Uterus (tissue), 2 donors: ENCODE data around the gene UVRAG.

Experiments used
- POLR2A ChIP-seq, 2 donors: fragments of 450-650 bp; IDR thresholded peaks; one replicate each; pipeline ENCODE4 v1.6.1; 2016; ENCODE audit warnings: antibody characterized with exemption in 2 of 2, mild to moderate bottlenecking in 1 of 2, moderate library complexity in 1 of 2
- TF ChIP-seq, protein P1 (sequence below), 4 experiments: fragments of 200-600 bp in 2 of 4; fragments of 450-650 bp in 2 of 4; sonication (generic) in 2 of 4; IDR thresholded peaks; one replicate each; pipeline ENCODE4 v1.5.1; 2016 to 2019; ENCODE audit warnings: antibody characterized with exemption in 4 of 4, mild to moderate bottlenecking in 2 of 4, moderate library complexity in 1 of 4

DNA sequence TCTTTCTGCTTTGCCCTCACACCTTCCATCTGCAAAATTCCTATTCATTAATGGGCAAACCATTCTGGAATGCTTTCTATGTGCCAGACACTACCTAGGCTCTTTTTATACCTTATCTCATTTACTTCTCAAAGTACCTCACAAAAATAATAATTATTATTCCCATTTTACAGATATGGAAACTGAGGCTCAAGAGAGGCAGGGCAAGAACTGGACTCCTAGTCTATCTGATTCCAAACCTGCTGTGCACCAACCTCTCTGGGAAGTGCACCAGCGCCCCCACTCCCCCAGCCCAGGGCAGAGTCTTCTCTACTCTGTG is 47.3 kb upstream of the UVRAG start:
- TF ChIP-seq POLR2A (IDR thresholded peaks at IDR 0.05), result no peak
- TF ChIP-seq, protein P1, sequence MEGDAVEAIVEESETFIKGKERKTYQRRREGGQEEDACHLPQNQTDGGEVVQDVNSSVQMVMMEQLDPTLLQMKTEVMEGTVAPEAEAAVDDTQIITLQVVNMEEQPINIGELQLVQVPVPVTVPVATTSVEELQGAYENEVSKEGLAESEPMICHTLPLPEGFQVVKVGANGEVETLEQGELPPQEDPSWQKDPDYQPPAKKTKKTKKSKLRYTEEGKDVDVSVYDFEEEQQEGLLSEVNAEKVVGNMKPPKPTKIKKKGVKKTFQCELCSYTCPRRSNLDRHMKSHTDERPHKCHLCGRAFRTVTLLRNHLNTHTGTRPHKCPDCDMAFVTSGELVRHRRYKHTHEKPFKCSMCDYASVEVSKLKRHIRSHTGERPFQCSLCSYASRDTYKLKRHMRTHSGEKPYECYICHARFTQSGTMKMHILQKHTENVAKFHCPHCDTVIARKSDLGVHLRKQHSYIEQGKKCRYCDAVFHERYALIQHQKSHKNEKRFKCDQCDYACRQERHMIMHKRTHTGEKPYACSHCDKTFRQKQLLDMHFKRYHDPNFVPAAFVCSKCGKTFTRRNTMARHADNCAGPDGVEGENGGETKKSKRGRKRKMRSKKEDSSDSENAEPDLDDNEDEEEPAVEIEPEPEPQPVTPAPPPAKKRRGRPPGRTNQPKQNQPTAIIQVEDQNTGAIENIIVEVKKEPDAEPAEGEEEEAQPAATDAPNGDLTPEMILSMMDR (IDR thresholded peaks at IDR 0.05), result no peak
